ENCODE measurements around the gene STRA8. TPM values are rescaled to one million over a fixed set of nuclear protein-coding genes. Genes with fewer than 3 reads are reported as not detected.

The STRA8 gene
- total RNA-seq, 1 experiment from 2014 or later = not detected

DNA sequence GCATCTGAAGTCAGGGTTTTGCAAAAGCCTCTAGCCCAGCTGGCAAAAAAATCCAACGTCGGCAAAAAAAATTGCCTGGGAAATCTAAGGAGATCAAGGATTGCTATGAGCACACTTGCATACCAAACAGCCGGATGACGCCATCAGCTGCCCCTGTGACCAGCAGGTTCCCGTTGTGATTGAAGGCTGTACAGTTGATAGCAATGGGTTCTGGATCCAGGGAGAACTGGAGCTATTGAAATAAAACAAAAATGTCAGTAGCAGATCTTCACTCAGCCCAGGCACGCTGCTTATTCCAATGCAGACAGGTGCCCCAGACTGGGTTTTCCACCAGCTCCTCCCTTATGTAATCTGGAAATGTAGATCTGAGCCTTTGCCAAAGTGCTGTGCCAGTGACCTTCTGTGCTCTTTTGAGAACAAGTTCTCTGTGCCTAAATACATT, 44.4 kb upstream of the STRA8 start:
- no peak for DNase-seq
- H2BK120ac ChIP-seq (ENCODE audit: low read depth, low read length, poor library complexity, severe bottlenecking) = no peak overlapping the region
- no peaks in the 10 kb centered on the region for H3K79me2 ChIP-seq (ENCODE audit: insufficient read depth, low read length)
- H3K56ac ChIP-seq (ENCODE audit: insufficient read length, low read depth, low read length) = no peak overlapping the region
- H3T11ph ChIP-seq (ENCODE audit: low read length) = no peak overlapping the region
- H3K9me3 ChIP-seq (ENCODE audit: control insufficient read depth, low read depth, low read length) = no peaks in the 10 kb centered on the region
- H3K4ac ChIP-seq (ENCODE audit: low read depth, low read length) = no peak overlapping the region
- H3K36me3 Mint-ChIP-seq (ENCODE audit: insufficient read depth in 1 of 3, low read depth in 3 of 3) = peaks cover 2 to 69% (median 41%) of the 10 kb centered on the region in 3 experiments
- H3K4me3 Mint-ChIP-seq = no peak overlapping the region
- no peak overlapping the region for H3K27ac ChIP-seq (ENCODE audit: insufficient read length, low read depth, low read length)
- no peak overlapping the region for H3K18ac ChIP-seq (ENCODE audit: insufficient read length, low read depth, low read length)
- no peaks in the 10 kb centered on the region for H4K20me1 ChIP-seq (ENCODE audit: control insufficient read depth, insufficient read depth, insufficient read length)
- no peaks in the 10 kb centered on the region for H3K4me1 Mint-ChIP-seq
- no peaks in the 10 kb centered on the region for H3K27me3 Mint-ChIP-seq (ENCODE audit: low read depth)
- WGBS (ENCODE audit: extremely low coverage, insufficient read length, low lambda C conversion rate) = no CpG with 5 or more reads among the region's 6 CpGs
- TF ChIP-seq, protein P1, sequence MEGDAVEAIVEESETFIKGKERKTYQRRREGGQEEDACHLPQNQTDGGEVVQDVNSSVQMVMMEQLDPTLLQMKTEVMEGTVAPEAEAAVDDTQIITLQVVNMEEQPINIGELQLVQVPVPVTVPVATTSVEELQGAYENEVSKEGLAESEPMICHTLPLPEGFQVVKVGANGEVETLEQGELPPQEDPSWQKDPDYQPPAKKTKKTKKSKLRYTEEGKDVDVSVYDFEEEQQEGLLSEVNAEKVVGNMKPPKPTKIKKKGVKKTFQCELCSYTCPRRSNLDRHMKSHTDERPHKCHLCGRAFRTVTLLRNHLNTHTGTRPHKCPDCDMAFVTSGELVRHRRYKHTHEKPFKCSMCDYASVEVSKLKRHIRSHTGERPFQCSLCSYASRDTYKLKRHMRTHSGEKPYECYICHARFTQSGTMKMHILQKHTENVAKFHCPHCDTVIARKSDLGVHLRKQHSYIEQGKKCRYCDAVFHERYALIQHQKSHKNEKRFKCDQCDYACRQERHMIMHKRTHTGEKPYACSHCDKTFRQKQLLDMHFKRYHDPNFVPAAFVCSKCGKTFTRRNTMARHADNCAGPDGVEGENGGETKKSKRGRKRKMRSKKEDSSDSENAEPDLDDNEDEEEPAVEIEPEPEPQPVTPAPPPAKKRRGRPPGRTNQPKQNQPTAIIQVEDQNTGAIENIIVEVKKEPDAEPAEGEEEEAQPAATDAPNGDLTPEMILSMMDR (conservative IDR thresholded peaks at IDR 0.05) = no peak
- H2AFZ ChIP-seq (ENCODE audit: low read length) = no peak overlapping the region
- H3K27me3 ChIP-seq (ENCODE audit: insufficient read depth, low read length) = no peaks in the 10 kb centered on the region
- H3K27ac Mint-ChIP-seq = no peak overlapping the region
- no peak overlapping the region for H3K9ac ChIP-seq (ENCODE audit: extremely low read depth, insufficient read length, low read length)
- H2BK5ac ChIP-seq (ENCODE audit: insufficient read length, low read length) = no peak overlapping the region
- no peaks in the 10 kb centered on the region for H3K79me1 ChIP-seq (ENCODE audit: insufficient read depth, low read depth, low read length, poor library complexity, severe bottlenecking)
- H3K14ac ChIP-seq (ENCODE audit: insufficient read depth, low read length) = no peak overlapping the region
- no peak overlapping the region for H2BK15ac ChIP-seq (ENCODE audit: low read depth, low read length)
- H3K9me3 Mint-ChIP-seq = no peaks in the 10 kb centered on the region
- H4K5ac ChIP-seq (ENCODE audit: insufficient read length, low read depth, low read length) = no peak overlapping the region
- H3K4me1 ChIP-seq (ENCODE audit: insufficient read depth, low read length) = no peaks in the 10 kb centered on the region
- no peak overlapping the region for H2AK5ac ChIP-seq (ENCODE audit: insufficient read length, low read length)
- H3K4me2 ChIP-seq (ENCODE audit: insufficient read depth, insufficient read length, low read length) = no peak overlapping the region
- no peak overlapping the region for H4K91ac ChIP-seq (ENCODE audit: insufficient read length, low read depth, low read length)
- no peak overlapping the region for H2BK12ac ChIP-seq (ENCODE audit: insufficient read length, low read depth, low read length)
- no peaks in the 10 kb centered on the region for H3K23me2 ChIP-seq (ENCODE audit: insufficient read length, low read depth, low read length, poor library complexity, severe bottlenecking)
- H2BK20ac ChIP-seq (ENCODE audit: low read depth, low read length, poor library complexity, severe bottlenecking) = no peak overlapping the region
- H4K8ac ChIP-seq (replicated peaks; ENCODE audit: insufficient read length, low read depth, low read length) = no peak overlapping the region
- H3K23ac ChIP-seq (ENCODE audit: insufficient read length, low read depth, low read length) = no peak overlapping the region

Data from H9 (cell line).